Nephron (organoid): ENCODE data around the gene ATP1A1.

Source experiments
- H3K27ac Mint-ChIP-seq, 3 experiments: 2 replicates each; pipeline ENCODE4 v1.8.0; 2020; ENCODE audit warnings: mixed read lengths in 3 of 3, mild to moderate bottlenecking in 2 of 3, moderate library complexity in 1 of 3
- H3K27me3 Mint-ChIP-seq: 2 replicates; pipeline ENCODE4 v1.8.0; 2021; ENCODE audit warnings: low read depth, mild to moderate bottlenecking, moderate library complexity, mixed read lengths
- H3K36me3 Mint-ChIP-seq: 2 replicates; pipeline ENCODE4 v1.8.0; 2020; ENCODE audit warnings: low read depth, mixed read lengths
- H3K4me1 Mint-ChIP-seq: 2 replicates; pipeline ENCODE4 v1.8.0; 2020; ENCODE audit warnings: mixed read lengths
- H3K4me3 Mint-ChIP-seq, 3 experiments: 2 replicates each; pipeline ENCODE4 v1.8.0; 2020; ENCODE audit warnings: mild to moderate bottlenecking in 3 of 3, mixed read lengths in 3 of 3, moderate library complexity in 2 of 3
- H3K9me3 Mint-ChIP-seq: 2 replicates; pipeline ENCODE4 v1.8.0; 2020; ENCODE audit warnings: mixed read lengths
- TF ChIP-seq, protein P1 (sequence below), 3 experiments: fragments of 200-600 bp; sonication (generic); IDR thresholded peaks; one replicate each; pipeline ENCODE4 v1.5.0; 2021; ENCODE audit warnings: antibody characterized with exemption in 3 of 3; ENCODE audit not compliant: unreplicated experiment in 3 of 3

The ATP1A1 gene

DNA sequence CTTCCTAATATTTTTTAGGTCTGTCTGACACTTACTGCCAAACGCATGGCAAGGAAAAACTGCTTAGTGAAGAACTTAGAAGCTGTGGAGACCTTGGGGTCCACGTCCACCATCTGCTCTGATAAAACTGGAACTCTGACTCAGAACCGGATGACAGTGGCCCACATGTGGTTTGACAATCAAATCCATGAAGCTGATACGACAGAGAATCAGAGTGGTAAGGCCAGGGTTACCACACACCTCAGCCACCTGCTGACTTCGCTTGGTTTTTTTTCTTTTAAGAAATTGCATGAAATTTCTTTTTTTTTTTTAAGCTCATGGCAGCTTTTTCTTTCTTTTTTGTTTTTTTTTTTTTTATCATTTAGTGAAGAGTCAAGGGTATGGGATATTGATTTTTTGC lies 17.2 kb downstream of the ATP1A1 start:
- TF ChIP-seq, protein P1, sequence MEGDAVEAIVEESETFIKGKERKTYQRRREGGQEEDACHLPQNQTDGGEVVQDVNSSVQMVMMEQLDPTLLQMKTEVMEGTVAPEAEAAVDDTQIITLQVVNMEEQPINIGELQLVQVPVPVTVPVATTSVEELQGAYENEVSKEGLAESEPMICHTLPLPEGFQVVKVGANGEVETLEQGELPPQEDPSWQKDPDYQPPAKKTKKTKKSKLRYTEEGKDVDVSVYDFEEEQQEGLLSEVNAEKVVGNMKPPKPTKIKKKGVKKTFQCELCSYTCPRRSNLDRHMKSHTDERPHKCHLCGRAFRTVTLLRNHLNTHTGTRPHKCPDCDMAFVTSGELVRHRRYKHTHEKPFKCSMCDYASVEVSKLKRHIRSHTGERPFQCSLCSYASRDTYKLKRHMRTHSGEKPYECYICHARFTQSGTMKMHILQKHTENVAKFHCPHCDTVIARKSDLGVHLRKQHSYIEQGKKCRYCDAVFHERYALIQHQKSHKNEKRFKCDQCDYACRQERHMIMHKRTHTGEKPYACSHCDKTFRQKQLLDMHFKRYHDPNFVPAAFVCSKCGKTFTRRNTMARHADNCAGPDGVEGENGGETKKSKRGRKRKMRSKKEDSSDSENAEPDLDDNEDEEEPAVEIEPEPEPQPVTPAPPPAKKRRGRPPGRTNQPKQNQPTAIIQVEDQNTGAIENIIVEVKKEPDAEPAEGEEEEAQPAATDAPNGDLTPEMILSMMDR (IDR thresholded peaks at IDR 0.05; ENCODE audit: unreplicated experiment in 3 of 3), result no peak
- H3K27me3 Mint-ChIP-seq, result no peaks in the 10 kb centered on the region
- no peak overlapping the region for H3K27ac Mint-ChIP-seq
- no peaks in the 10 kb centered on the region for H3K9me3 Mint-ChIP-seq
- no peak overlapping the region for H3K4me3 Mint-ChIP-seq
- H3K36me3 Mint-ChIP-seq, result peaks cover 86% of the 10 kb centered on the region
- H3K4me1 Mint-ChIP-seq, result no peaks in the 10 kb centered on the region

DNA sequence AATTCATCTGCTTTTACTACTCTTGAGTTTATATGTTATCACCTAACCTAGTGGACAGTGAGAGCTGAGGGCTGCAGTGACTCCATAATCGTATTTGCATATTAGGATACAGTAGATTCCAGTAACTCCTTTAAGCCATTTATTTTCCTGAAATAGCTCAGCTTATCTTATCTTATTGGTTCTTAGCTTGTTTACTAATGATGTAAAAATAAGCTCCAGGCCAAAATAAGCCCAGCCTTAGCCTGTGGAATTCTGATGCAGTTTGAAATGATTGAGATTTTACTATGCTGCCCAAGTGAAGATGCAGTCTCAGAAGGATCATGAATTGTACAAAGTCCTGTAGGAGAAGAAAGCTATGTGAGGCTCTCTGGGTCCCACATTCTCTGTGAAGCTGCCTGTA lies 18.1 kb downstream of the ATP1A1 start:
- H3K4me3 Mint-ChIP-seq, result no peak overlapping the region
- TF ChIP-seq, protein P1 (IDR thresholded peaks at IDR 0.05; ENCODE audit: unreplicated experiment in 3 of 3), result no peak
- H3K27me3 Mint-ChIP-seq, result no peaks in the 10 kb centered on the region
- H3K9me3 Mint-ChIP-seq, result no peaks in the 10 kb centered on the region
- no peak overlapping the region for H3K27ac Mint-ChIP-seq
- no peaks in the 10 kb centered on the region for H3K4me1 Mint-ChIP-seq
- peaks cover 88% of the 10 kb centered on the region for H3K36me3 Mint-ChIP-seq

DNA sequence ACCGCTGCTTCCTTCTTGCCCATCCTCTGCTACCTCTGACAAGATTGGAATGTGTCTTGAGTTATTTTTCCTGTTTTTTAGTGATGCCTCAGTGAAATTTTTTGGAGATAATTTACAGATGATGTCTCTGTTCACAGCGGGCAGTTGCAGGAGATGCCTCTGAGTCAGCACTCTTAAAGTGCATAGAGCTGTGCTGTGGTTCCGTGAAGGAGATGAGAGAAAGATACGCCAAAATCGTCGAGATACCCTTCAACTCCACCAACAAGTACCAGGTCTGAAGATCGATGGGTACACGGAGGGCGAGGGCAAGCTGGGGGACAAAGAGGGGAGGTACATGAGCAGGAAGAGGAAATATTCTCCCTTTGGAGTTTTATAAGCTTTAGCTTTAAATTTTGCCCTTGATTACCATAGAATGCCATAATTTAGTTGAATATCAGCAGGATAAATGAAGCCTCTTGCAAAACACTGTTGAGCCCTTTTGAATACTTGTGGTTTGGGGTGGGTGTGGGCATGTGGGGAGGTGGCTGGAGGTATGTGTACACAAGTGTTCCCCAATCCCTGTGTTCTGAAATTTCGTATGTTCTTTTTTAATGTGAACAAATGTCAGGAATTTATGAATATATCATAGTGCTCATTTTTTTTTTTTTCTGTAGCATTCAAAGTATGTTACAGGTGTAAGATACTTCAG lies 19.8 kb downstream of the ATP1A1 start:
- Mint-ChIP-seq H3K27me3 (no peaks in the 10 kb centered on the region), H3K4me1 (peaks cover 2% of the 10 kb centered on the region), H3K9me3 (no peaks in the 10 kb centered on the region), H3K27ac (peak overlapping the region in 1 of 3 experiments; percentile 84), H3K36me3 (peaks cover 91% of the 10 kb centered on the region), H3K4me3 (no peak overlapping the region)
- TF ChIP-seq, protein P1 (IDR thresholded peaks at IDR 0.05; ENCODE audit: unreplicated experiment in 3 of 3), result no peak

DNA sequence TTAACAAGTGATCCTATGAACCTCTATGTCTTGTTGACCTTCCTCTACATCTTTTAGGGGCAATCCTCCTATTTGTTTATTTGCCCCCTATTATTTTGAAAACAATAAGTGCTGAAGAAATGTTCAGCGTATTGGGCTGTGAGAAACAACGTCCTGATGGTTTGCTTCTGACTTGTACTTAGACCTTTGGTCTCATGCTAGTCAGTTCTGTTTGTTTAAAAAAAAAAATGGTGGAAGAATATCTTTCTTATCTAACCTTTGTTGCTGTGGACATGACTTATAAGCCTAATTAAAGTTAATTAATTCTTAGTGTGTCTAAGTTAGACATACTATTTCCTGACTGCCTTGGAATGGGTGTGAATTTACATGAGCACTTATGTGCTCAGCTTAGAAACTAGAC lies 20.7 kb downstream of the ATP1A1 start:
- H3K9me3 Mint-ChIP-seq, result no peaks in the 10 kb centered on the region
- no peaks in the 10 kb centered on the region for H3K27me3 Mint-ChIP-seq
- H3K4me3 Mint-ChIP-seq, result no peak overlapping the region
- H3K36me3 Mint-ChIP-seq, result peaks cover 91% of the 10 kb centered on the region
- TF ChIP-seq, protein P1 (IDR thresholded peaks at IDR 0.05; ENCODE audit: unreplicated experiment in 3 of 3), result no peak
- H3K27ac Mint-ChIP-seq, result no peak overlapping the region
- H3K4me1 Mint-ChIP-seq, result peaks cover 11% of the 10 kb centered on the region

DNA sequence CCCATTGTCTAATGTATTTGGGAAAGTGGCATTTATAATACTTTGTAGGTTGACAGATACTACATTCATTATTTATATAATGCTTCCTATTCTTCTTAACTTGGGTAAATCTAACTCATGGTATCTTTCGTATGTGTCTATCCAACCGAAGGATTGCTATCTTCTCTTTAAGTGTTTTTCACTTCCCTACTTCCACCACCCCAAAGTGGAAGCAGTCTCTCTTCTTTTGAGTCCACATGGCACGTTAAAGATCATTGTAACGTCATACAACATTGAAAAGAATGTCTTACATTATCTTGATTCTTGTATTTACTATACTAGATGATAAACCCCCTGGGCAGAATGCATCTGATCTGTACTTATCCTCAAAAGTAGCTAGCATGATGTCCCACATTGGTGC lies 21.2 kb downstream of the ATP1A1 start:
- H3K27ac Mint-ChIP-seq, result no peak overlapping the region
- H3K4me3 Mint-ChIP-seq, result no peak overlapping the region
- TF ChIP-seq, protein P1 (IDR thresholded peaks at IDR 0.05; ENCODE audit: unreplicated experiment in 3 of 3), result no peak
- no peaks in the 10 kb centered on the region for H3K27me3 Mint-ChIP-seq
- peaks cover 91% of the 10 kb centered on the region for H3K36me3 Mint-ChIP-seq
- no peaks in the 10 kb centered on the region for H3K9me3 Mint-ChIP-seq
- peaks cover 16% of the 10 kb centered on the region for H3K4me1 Mint-ChIP-seq

DNA sequence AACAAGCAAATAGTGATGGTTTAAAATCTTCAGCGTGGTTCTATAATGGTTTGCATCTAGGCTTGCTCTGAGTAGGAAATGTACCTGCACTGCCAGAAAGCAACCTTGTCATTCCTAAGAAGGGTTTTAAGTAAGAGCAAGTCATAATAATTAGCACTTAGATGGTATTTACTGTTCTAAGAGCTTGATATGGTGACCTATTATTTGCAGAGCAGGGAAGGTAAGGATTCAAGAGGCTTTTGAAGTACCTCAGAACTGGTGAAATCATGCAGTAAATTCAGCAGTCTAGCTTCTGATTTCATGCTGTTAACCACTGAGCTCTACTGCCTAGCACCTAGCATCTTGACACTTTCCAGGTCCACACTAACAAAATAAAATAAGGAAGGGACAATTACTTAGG lies 23.7 kb downstream of the ATP1A1 start:
- Mint-ChIP-seq H3K36me3 (peaks cover 94% of the 10 kb centered on the region), H3K27ac (no peak overlapping the region), H3K9me3 (no peaks in the 10 kb centered on the region), H3K27me3 (no peaks in the 10 kb centered on the region), H3K4me1 (peaks cover 33% of the 10 kb centered on the region), H3K4me3 (no peak overlapping the region)
- TF ChIP-seq, protein P1 (IDR thresholded peaks at IDR 0.05; ENCODE audit: unreplicated experiment in 3 of 3), result no peak
